Stimulated activated CD8-positive, alpha-beta memory T cell treated with anti-CD3 and anti-CD28 coated beads, Interleukin-4, amount 100 ng/mL, for 48 hours (primary cell): ENCODE data around the gene ABTB2.
"Not testable (repeated sequence)": the region's sequence is repeated elsewhere in the genome, so short reads cannot be mapped to it uniquely, and the experiment has no call there.

Source experiments
- DNase-seq: peaks from one replicate; pipeline ENCODE4 v3.0.0-alpha.2; 2020

The ABTB2 gene

GRCh38 chr11:34182425-34182824 is 175.4 kb downstream of the ABTB2 start:
- no peak for DNase-seq

GRCh38 chr11:34181856-34182405 is 175.9 kb downstream of the ABTB2 start:
- no peak for DNase-seq

- no peak for DNase-seq
These were observed 176.6 kb downstream of the ABTB2 start for GRCh38 chr11:34181251-34181650.

- not testable (repeated sequence) for DNase-seq
These were observed 177.0 kb downstream of the ABTB2 start for GRCh38 chr11:34180814-34181165.

GRCh38 chr11:34180040-34180813 is 177.6 kb downstream of the ABTB2 start:
- DNase-seq: no peak

- no peak for DNase-seq
These were observed 178.7 kb downstream of the ABTB2 start for GRCh38 chr11:34179026-34179675.

GRCh38 chr11:34178209-34178821 is 179.5 kb downstream of the ABTB2 start:
- no peak for DNase-seq

- no peak for DNase-seq
These were observed 181.0 kb downstream of the ABTB2 start for GRCh38 chr11:34176751-34177209.

GRCh38 chr11:34175284-34176019 is 182.4 kb downstream of the ABTB2 start:
- no peak for DNase-seq

- peak; percentile 91 for DNase-seq
These were observed 183.3 kb downstream of the ABTB2 start for GRCh38 chr11:34174412-34175041.

GRCh38 chr11:34173050-34173449 is 184.8 kb downstream of the ABTB2 start:
- no peak for DNase-seq

GRCh38 chr11:34169686-34170085 is 188.1 kb downstream of the ABTB2 start:
- DNase-seq: no peak

GRCh38 chr11:34168642-34169420 is 189.0 kb downstream of the ABTB2 start:
- no peak for DNase-seq

- DNase-seq: no peak
These were observed 189.8 kb downstream of the ABTB2 start for GRCh38 chr11:34167961-34168360.

GRCh38 chr11:34166806-34167740 is 190.7 kb downstream of the ABTB2 start:
- no peak for DNase-seq

GRCh38 chr11:34165786-34166555 is 191.8 kb downstream of the ABTB2 start:
- no peak for DNase-seq

- DNase-seq: no peak
These were observed 192.7 kb downstream of the ABTB2 start for GRCh38 chr11:34165121-34165520.

GRCh38 chr11:34162856-34163255 is 195.0 kb downstream of the ABTB2 start:
- DNase-seq: no peak

- DNase-seq: no peak
These were observed 195.4 kb downstream of the ABTB2 start for GRCh38 chr11:34162493-34162820.
